Natural killer cell (primary cell): ENCODE data around the gene ELMO1. TPM values are rescaled to one million over a fixed set of nuclear protein-coding genes. Genes with fewer than 3 reads are reported as not detected.
A peak's percentile ranks its signal among the peaks of the same experiment; 100 is the strongest.

Experiments
- ATAC-seq, 3 donors: fragments of 150-1000 bp in 2 of 3; fragments of 200-7000 bp in 1 of 3; cut with Tn5 transposase; 1 replicate in 1 of 3; 2 replicates in 2 of 3; pipeline ENCODE4 v1.10.0; 2021; ENCODE audit warnings: mild to moderate bottlenecking in 2 of 3, moderate library complexity in 2 of 3
- DNase-seq, 2 donors: peaks; one replicate each; pipeline versions ENCODE4 v3.0.0 to v3.0.0-alpha.2; 2013 to 2021; ENCODE audit warnings: mixed read lengths in 1 of 2
- H3K27ac ChIP-seq: one replicate; pipeline ENCODE4 v1.5.1; 2013; ENCODE audit warnings: mild to moderate bottlenecking, low read length
- H3K27me3 ChIP-seq: one replicate; pipeline ENCODE4 v1.6.1; 2013; ENCODE audit warnings: low read length; ENCODE audit not compliant: control insufficient read depth, insufficient read depth
- H3K36me3 ChIP-seq: one replicate; pipeline ENCODE4 v1.6.1; 2013; ENCODE audit warnings: low read length; ENCODE audit not compliant: control insufficient read depth, insufficient read depth
- H3K4me1 ChIP-seq: one replicate; pipeline ENCODE4 v1.6.1; 2013; ENCODE audit warnings: low read length; ENCODE audit not compliant: control insufficient read depth, insufficient read depth
- H3K4me3 ChIP-seq: one replicate; pipeline ENCODE4 v1.5.1; 2013; ENCODE audit warnings: low read length
- H3K9me3 ChIP-seq: one replicate; pipeline ENCODE4 v1.6.1; 2013; ENCODE audit warnings: low read length; ENCODE audit not compliant: control insufficient read depth, insufficient read depth
- H3K27ac Mint-ChIP-seq, 2 donors: one replicate each; pipeline ENCODE4 v1.8.0; 2022; ENCODE audit warnings: mild to moderate bottlenecking in 2 of 2, mixed read lengths in 2 of 2, moderate library complexity in 1 of 2
- H3K27me3 Mint-ChIP-seq, 2 donors: one replicate each; pipeline ENCODE4 v1.8.0; 2022; ENCODE audit warnings: low read depth in 2 of 2, mixed read lengths in 2 of 2
- H3K36me3 Mint-ChIP-seq: one replicate; pipeline ENCODE4 v1.8.0; 2022; ENCODE audit warnings: mixed read lengths
- H3K4me1 Mint-ChIP-seq, 2 donors: one replicate each; pipeline ENCODE4 v1.8.0; 2022; ENCODE audit warnings: mixed read lengths in 2 of 2
- H3K4me3 Mint-ChIP-seq: one replicate; pipeline ENCODE4 v1.8.0; 2022; ENCODE audit warnings: mild to moderate bottlenecking, moderate library complexity, mixed read lengths
- H3K9me3 Mint-ChIP-seq, 2 donors: one replicate each; pipeline ENCODE4 v1.8.0; 2022; ENCODE audit warnings: mixed read lengths in 2 of 2
- CTCF ChIP-seq: fragments of 200-600 bp; IDR thresholded peaks from one replicate; pipeline ENCODE4 v1.8.0; 2022; ENCODE audit warnings: antibody characterized with exemption
- WGBS: methylation state at CpG from one replicate; pipeline ENCODE4 v1.1.7; 2013; ENCODE audit warnings: missing lambda C conversion rate; ENCODE audit not compliant: insufficient coverage; 5-methylcytosine and 5-hydroxymethylcytosine counted together
- intact Hi-C: fragments of 100-400 bp; cut with micrococcal nuclease; formaldehyde crosslinking; loops from one replicate; pipeline ENCODE4 v1.14.2; 2022
- total RNA-seq, 4 donors: library from RNA; stranded (reverse); fragments of 120-200 nt in 1 of 4; gene quantifications; one replicate each; pipeline versions ENCODE4 v1.2.3 to v1.2.4, GENCODE V29; 2013 to 2022

The ELMO1 gene
- total RNA-seq, 3 donors from 2014 or later (not counting 1 experiment from before 2014, with no cell fraction given) = 127 to 147 (median 130) TPM

GRCh38 chr7:36865019-36865418 lies 583.6 kb downstream of the ELMO1 start:
- Histone ChIP-seq H3K4me1 (peaks cover 46% of the 10 kb centered on the region), H3K9me3 (no peaks in the 10 kb centered on the region), H3K4me3 (no peak overlapping the region), H3K27ac (peak overlapping the region; percentile 80), H3K27me3 (no peaks in the 10 kb centered on the region), H3K36me3 (peaks cover 24% of the 10 kb centered on the region)
- peak overlapping the region; percentile 92 to 97 for H3K27ac Mint-ChIP-seq
- peaks cover 19% of the 10 kb centered on the region for H3K36me3 Mint-ChIP-seq
- ATAC-seq (peak; percentile 29 to 70 (median 63)), DNase-seq (peak in 1 of 2 donors; percentile 44)
- H3K9me3 Mint-ChIP-seq = peaks cover 0 to 3% of the 10 kb centered on the region in 2 donors
- intact Hi-C loops = loop anchor here (1.0 to 10.0 kb wide), 5 partner anchors 106 to 1440 kb away; no protein-coding TSS in a partner anchor
- TF ChIP-seq CTCF = no peak
- no peaks in the 10 kb centered on the region for H3K27me3 Mint-ChIP-seq
- WGBS = 20% methylated on average over 3 of the region's 3 CpGs
- peaks cover 83 to 94% of the 10 kb centered on the region in 2 donors for H3K4me1 Mint-ChIP-seq
- peak overlapping the region; percentile 68 for H3K4me3 Mint-ChIP-seq

DNA sequence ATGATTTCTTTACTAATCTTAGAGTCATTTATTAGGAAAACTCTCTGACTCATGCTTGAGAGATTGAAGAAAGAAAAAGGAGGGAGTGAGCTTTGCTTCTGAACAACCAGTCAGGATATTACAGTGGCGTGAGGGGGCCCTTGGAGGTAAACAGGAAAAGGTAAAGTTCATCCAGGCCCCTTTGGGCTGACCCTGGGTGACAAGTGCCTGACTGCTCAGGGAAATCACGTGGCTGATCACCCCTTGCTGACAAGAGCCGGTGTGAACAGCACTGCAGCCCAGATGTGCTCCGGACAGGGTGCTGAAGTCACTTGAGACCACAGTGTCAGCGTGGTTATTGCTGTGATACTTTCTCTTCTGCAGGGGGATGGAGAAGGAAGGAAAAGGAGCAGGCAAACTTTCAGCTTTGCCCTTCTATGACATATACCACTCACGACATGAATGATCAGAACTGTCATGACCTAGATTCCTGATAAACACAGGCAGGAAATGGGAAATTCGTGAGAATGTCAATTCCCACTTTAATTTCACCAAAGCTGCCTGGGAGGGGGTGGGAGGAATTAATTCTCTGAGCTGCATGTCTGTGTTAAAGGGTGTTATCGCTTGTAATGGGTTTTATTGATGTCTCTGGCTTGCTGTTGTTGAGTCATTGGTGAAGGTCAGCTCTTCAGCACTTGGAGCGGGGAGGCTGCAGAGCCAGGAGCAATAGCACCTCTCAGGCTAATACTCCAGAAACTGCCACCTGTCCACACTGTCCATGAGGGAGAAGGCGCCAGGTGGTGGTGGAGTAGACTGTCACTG lies 584.6 kb downstream of the ELMO1 start:
- Mint-ChIP-seq H3K9me3 (peaks cover 3% of the 10 kb centered on the region in 2 donors), H3K27me3 (no peaks in the 10 kb centered on the region), H3K27ac (peak overlapping the region; percentile 92 to 97), H3K4me1 (peaks cover 81 to 95% of the 10 kb centered on the region in 2 donors), H3K36me3 (peaks cover 21% of the 10 kb centered on the region), H3K4me3 (peak overlapping the region; percentile 68)
- 35% methylated on average over 8 of the region's 10 CpGs for WGBS
- Histone ChIP-seq H3K4me3 (no peak overlapping the region), H3K27ac (peak overlapping the region; percentile 80), H3K4me1 (peaks cover 43% of the 10 kb centered on the region), H3K27me3 (no peaks in the 10 kb centered on the region), H3K9me3 (no peaks in the 10 kb centered on the region), H3K36me3 (peaks cover 20% of the 10 kb centered on the region)
- intact Hi-C loops = loop anchor here (1.0 to 10.0 kb wide), 7 partner anchors 76 to 1441 kb away; partner anchors contain the start of gene AOAH
- ATAC-seq (peak; percentile 77 to 93 (median 89)), DNase-seq (peak; percentile 67 to 75)
- TF ChIP-seq CTCF = no peak

- H3K4me1 ChIP-seq = peaks cover 41% of the 10 kb centered on the region
- Mint-ChIP-seq H3K36me3 (peaks cover 31% of the 10 kb centered on the region), H3K27ac (peak overlapping the region; percentile 92 to 97), H3K4me3 (peak overlapping the region; percentile 55), H3K27me3 (no peaks in the 10 kb centered on the region), H3K4me1 (peaks cover 77 to 91% of the 10 kb centered on the region in 2 donors), H3K9me3 (peaks cover 2 to 4% of the 10 kb centered on the region in 2 donors)
- H3K27ac ChIP-seq = peak overlapping the region; percentile 80
- no peak for ATAC-seq
- H3K4me3 ChIP-seq = no peak overlapping the region
- H3K27me3 ChIP-seq = no peaks in the 10 kb centered on the region
- peaks cover 18% of the 10 kb centered on the region for H3K36me3 ChIP-seq
- TF ChIP-seq CTCF = no peak
- intact Hi-C loops = loop anchor here (5.0 to 10.0 kb wide), 4 partner anchors 186 to 1442 kb away; no protein-coding TSS in a partner anchor
- no peaks in the 10 kb centered on the region for H3K9me3 ChIP-seq
- no peak for DNase-seq
- 78% methylated on average over 4 of the region's 4 CpGs for WGBS
These were observed 585.8 kb downstream of the ELMO1 start for GRCh38 chr7:36862771-36863261.
